HUES6 (cell line): ENCODE measurements around the gene KIZ.

Source experiments
- H3K27ac ChIP-seq: 2 replicates; pipeline ENCODE4 v1.7.0; 2013; ENCODE audit warnings: low read depth, mild to moderate bottlenecking, low read length, inconsistent platforms
- H3K27me3 ChIP-seq: 2 replicates; pipeline ENCODE4 v1.6.1; 2013; ENCODE audit warnings: low read length; ENCODE audit not compliant: control insufficient read depth, insufficient read depth
- H3K36me3 ChIP-seq: 2 replicates; pipeline ENCODE4 v1.6.1; 2013; ENCODE audit warnings: low read length; ENCODE audit not compliant: control insufficient read depth, insufficient read depth
- H3K4me1 ChIP-seq: 2 replicates; pipeline ENCODE4 v1.6.1; 2013; ENCODE audit warnings: low read length; ENCODE audit not compliant: control insufficient read depth, insufficient read depth
- H3K4me3 ChIP-seq: 2 replicates; pipeline ENCODE4 v1.5.1; 2013; ENCODE audit warnings: low read depth, low read length
- H3K9ac ChIP-seq: one replicate; pipeline ENCODE4 v1.6.1; 2013; ENCODE audit warnings: mild to moderate bottlenecking, low read length
- H3K9me3 ChIP-seq: 2 replicates; pipeline ENCODE4 v1.6.1; 2013; ENCODE audit warnings: low read depth, low read length; ENCODE audit not compliant: control insufficient read depth, insufficient read depth

KIZ gene

DNA sequence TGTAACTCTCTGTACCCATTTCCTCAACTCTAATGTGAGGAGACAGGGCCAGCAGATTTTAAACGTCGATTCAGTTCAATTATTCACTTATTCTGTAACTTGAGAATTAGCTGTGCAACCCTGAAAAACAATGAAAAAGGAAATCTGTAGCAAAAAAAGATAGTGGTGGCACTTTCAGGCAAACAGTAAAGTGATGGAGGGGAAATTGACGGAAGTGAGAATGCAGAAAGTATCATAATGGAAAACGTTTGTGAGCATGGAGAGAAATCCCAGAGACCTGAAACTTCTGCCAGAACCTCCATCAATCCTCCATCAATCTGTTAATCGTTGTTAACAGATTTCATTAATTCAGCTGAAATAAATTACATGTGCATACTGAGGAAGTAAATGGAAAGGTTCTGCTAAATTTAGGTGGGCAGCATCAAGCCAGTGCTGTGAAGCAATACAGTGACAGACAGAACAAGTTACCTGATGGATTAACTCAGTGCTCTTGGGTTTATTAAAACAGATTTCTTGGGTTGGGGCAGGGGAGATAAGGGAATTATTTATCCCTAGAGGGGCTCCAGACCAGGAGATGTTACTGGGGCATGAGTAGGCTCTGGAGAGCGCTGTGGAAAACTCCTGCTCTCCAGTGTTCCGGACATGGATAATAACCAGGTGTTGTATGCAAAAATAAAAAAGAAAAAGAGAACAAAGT is 17.5 kb downstream of the KIZ start:
- H3K4me1 ChIP-seq = no peaks in the 10 kb centered on the region
- no peak overlapping the region for H3K27ac ChIP-seq
- no peak overlapping the region for H3K9ac ChIP-seq
- no peaks in the 10 kb centered on the region for H3K9me3 ChIP-seq
- H3K4me3 ChIP-seq = no peak overlapping the region
- H3K36me3 ChIP-seq = peaks cover 13% of the 10 kb centered on the region
- no peaks in the 10 kb centered on the region for H3K27me3 ChIP-seq

DNA sequence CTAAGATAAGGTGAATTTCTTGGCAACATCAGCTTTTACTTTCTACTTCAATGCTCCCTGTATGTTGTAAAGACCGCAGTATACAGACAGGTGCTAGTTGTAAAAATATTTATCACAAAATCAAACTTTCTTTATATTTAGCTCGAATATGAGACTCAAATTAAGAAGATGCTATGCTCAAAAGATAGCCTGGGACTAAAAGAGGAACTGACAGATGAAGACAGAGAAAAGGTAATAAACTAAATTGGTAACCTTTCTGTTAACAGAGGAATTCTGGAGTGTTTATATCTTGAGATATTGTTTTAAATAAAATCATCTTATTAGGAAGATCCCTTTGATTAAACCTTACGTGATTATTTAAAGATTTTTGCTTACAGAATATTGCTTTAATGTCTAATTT is 19.5 kb downstream of the KIZ start:
- peaks cover 6% of the 10 kb centered on the region; the same call in 1 of the 2 replicates for H3K36me3 ChIP-seq
- H3K9me3 ChIP-seq = no peaks in the 10 kb centered on the region
- H3K9ac ChIP-seq = no peak overlapping the region
- H3K27ac ChIP-seq = no peak overlapping the region
- no peak overlapping the region for H3K4me3 ChIP-seq
- no peaks in the 10 kb centered on the region for H3K4me1 ChIP-seq
- H3K27me3 ChIP-seq = no peaks in the 10 kb centered on the region

DNA sequence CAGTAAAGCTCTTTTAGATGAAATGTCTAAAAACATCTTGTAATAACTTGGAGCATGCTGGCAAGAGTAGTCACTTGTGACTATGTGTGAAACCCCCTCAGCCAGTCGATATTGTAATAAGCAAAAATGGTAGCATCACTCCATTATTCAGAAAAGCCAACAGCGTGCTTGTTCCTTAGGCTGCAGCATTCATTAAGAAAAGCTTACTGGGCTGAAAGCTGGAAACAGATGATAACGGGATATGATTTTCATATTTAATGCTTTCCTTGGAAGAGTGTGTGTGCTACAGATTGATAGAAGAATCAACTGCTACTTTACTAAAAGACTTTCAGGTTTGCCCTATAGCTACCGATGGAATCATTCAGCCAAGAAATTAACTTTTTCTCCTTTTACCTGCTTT is 20.3 kb downstream of the KIZ start:
- Histone ChIP-seq H3K4me1 (no peaks in the 10 kb centered on the region), H3K9ac (no peak overlapping the region), H3K27ac (no peak overlapping the region), H3K36me3 (peaks cover 6% of the 10 kb centered on the region; the same call in 1 of the 2 replicates), H3K9me3 (no peaks in the 10 kb centered on the region), H3K4me3 (no peak overlapping the region), H3K27me3 (no peaks in the 10 kb centered on the region)

GRCh38 chr20:21147593-21147992 is 21.7 kb downstream of the KIZ start:
- Histone ChIP-seq H3K4me3 (no peak overlapping the region), H3K4me1 (no peaks in the 10 kb centered on the region), H3K36me3 (peaks cover 6% of the 10 kb centered on the region; the same call in 1 of the 2 replicates), H3K9ac (no peak overlapping the region), H3K9me3 (no peaks in the 10 kb centered on the region), H3K27me3 (no peaks in the 10 kb centered on the region), H3K27ac (no peak overlapping the region)

DNA sequence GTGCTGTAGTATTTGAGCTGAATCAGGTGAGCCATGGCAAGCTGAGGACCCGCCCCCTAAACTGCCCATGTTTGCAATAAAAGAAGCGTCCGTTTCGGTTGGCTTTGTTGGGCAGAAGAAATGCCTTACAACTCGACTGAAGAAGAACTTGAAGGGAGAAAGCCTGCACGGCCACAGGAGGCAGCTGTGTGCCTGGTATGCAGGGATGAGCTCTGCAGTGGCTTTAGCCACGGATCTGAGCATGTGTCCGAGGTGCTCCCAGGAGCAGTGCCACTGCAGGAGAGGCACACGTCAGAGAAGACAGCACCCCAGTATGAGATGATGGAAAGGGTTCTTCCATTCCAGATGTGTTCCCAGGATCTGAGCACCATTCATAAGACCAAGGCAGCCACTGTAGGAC is 23.5 kb downstream of the KIZ start:
- Histone ChIP-seq H3K27me3 (no peaks in the 10 kb centered on the region), H3K4me1 (no peaks in the 10 kb centered on the region)

DNA sequence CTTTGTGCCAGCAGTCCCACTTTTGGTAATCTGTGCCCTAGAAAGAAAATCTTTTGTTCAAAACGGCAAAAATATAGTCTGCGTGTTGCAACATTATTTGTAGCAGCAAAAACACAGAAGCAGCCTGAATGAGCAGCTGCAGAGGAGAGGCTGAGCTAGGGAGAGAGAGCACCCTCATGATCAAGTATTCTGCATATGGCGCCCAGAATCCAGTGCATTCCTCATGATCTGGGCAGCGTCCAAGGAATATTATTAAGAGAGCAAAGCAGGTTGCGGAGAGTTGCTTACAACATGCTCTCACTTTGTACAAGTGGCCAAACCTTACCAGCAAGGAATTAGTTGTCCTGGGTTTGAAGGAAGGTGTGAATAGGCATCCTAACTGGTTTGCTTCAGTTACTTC is 25.9 kb downstream of the KIZ start:
- Histone ChIP-seq H3K27ac (no peak overlapping the region), H3K9me3 (no peaks in the 10 kb centered on the region), H3K27me3 (no peaks in the 10 kb centered on the region), H3K9ac (no peak overlapping the region), H3K36me3 (peaks cover 6% of the 10 kb centered on the region; the same call in 1 of the 2 replicates), H3K4me1 (no peaks in the 10 kb centered on the region), H3K4me3 (no peak overlapping the region)

More for the DNA sequence above, 23.5 kb downstream of the KIZ start:
- Histone ChIP-seq H3K4me3 (no peak overlapping the region), H3K9ac (no peak overlapping the region), H3K9me3 (no peaks in the 10 kb centered on the region), H3K36me3 (peaks cover 6% of the 10 kb centered on the region; the same call in 1 of the 2 replicates), H3K27ac (no peak overlapping the region)

DNA sequence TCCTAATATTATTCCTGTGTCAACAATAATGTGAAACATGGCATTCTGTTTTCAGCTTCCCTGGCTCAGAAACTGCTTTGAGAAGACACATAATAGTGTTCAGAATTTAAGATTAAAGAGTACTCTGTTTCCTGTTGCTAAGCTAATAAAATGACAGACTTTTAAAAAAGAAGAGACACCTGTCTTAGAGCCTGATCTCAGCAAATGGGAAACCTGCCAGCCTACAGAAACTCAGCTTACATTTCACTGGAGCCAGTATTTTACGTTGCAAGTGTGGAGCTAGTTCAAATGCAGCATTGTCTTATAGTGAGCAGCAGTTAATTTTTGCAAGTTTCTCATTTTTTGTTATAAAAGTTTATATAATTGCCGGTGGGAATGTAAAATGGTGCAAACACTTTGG is 28.8 kb downstream of the KIZ start:
- Histone ChIP-seq H3K27me3 (no peaks in the 10 kb centered on the region), H3K36me3 (peaks cover 3% of the 10 kb centered on the region; the same call in 1 of the 2 replicates), H3K4me3 (no peak overlapping the region), H3K9ac (no peak overlapping the region), H3K9me3 (no peaks in the 10 kb centered on the region), H3K4me1 (no peaks in the 10 kb centered on the region), H3K27ac (no peak overlapping the region)

DNA sequence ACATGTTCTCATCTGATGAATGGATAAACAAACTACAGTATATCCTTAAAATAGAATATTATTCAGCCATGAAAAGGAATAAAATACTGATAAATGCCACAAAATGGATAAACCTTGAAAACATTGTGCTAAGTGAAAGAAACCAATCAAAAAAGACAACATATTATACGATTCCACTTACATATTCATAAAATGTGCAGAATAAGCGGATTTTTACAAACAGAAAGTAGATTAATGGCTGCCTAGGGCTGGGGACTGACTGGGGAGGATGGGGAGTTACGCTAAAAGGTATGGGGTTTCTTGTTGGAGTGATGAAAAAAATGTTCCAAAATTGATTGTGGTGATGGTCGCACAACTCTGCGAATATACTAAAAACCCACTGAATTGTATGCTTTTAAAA is 29.4 kb downstream of the KIZ start:
- peaks cover 4% of the 10 kb centered on the region; the same call in 1 of the 2 replicates for H3K36me3 ChIP-seq
- no peaks in the 10 kb centered on the region for H3K27me3 ChIP-seq
- H3K4me3 ChIP-seq = no peak overlapping the region
- no peak overlapping the region for H3K9ac ChIP-seq
- no peaks in the 10 kb centered on the region for H3K9me3 ChIP-seq
- H3K4me1 ChIP-seq = no peaks in the 10 kb centered on the region
- no peak overlapping the region for H3K27ac ChIP-seq

DNA sequence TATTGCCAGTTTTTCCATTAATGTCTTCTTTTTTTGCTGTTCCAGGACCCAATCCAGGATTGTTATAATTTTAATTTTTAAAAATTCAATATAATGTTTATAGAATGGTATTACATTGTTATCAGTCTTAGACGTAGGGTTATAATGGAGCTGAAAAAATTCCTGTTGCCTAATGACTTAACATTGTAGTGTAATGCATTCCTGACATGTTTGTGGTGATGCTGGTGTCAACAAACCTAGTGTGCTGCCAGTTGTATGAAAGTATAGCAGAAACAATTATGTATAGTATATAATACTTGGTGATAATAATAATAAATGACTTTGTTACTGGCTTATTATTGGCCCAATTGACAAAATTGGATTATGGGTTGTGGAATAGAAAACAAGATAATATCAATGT is 30.4 kb downstream of the KIZ start:
- no peaks in the 10 kb centered on the region for H3K27me3 ChIP-seq
- H3K9ac ChIP-seq = no peak overlapping the region
- no peak overlapping the region for H3K27ac ChIP-seq
- no peak overlapping the region for H3K4me3 ChIP-seq
- H3K9me3 ChIP-seq = no peaks in the 10 kb centered on the region
- no peaks in the 10 kb centered on the region for H3K4me1 ChIP-seq
- peaks cover 5% of the 10 kb centered on the region; the same call in 1 of the 2 replicates for H3K36me3 ChIP-seq

DNA sequence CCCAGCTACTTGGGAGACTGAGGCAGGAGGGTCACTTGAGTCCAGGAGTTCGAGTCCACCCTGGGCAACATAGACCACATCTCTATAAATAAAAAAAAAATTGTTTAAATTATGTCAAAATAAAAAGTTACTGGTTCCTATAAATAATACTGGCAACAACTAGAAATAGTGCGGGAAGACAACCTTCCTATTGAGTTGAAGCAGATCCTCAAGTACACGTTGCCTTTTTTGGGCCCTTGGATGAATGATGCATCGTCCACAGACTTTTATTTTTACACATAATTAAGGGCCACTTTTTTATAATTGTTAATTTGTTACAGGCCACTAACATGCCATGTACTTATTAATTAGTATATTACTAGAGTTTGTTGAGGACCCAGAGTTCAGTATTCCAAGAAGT is 31.1 kb downstream of the KIZ start:
- Histone ChIP-seq H3K4me1 (no peaks in the 10 kb centered on the region), H3K4me3 (no peak overlapping the region), H3K36me3 (peaks cover 8% of the 10 kb centered on the region; the same call in 1 of the 2 replicates), H3K9me3 (no peaks in the 10 kb centered on the region), H3K27ac (no peak overlapping the region), H3K27me3 (no peaks in the 10 kb centered on the region), H3K9ac (no peak overlapping the region)

GRCh38 chr20:21159658-21160380 is 33.9 kb downstream of the KIZ start:
- H3K4me3 ChIP-seq = no peak overlapping the region
- H3K9ac ChIP-seq = no peak overlapping the region
- H3K27me3 ChIP-seq = no peaks in the 10 kb centered on the region
- no peaks in the 10 kb centered on the region for H3K4me1 ChIP-seq
- no peak overlapping the region for H3K27ac ChIP-seq
- peaks cover 15% of the 10 kb centered on the region; the same call in 1 of the 2 replicates for H3K36me3 ChIP-seq
- H3K9me3 ChIP-seq = no peaks in the 10 kb centered on the region
